Calu3 (cell line): ENCODE measurements around the gene XPR1. TPM values are rescaled to one million over a fixed set of nuclear protein-coding genes. Genes with fewer than 3 reads are reported as not detected.

Experiments
- BruUV-seq: library from RNA; stranded (reverse); fragments of 400-500 nt; replicated peaks from 2 replicates; lab custom pipeline; 2021; lab: Mats Ljungman, UMichigan
- CTCF ChIA-PET: fragments of 300-600 bp; sonication (Branson Sonifier 250); formaldehyde crosslinking; loops from one replicate; lab custom pipeline; 2022; ENCODE audit warnings: antibody characterized with exemption; lab: Charles Lee
- DNase-seq: peaks from one replicate; pipeline ENCODE4 v3.0.0; 2022
- H3K27ac Mint-ChIP-seq: one replicate; pipeline ENCODE4 v1.8.0; 2022; ENCODE audit warnings: mixed read lengths; ENCODE audit not compliant: unreplicated experiment
- H3K27me3 Mint-ChIP-seq: one replicate; pipeline ENCODE4 v1.8.0; 2022; ENCODE audit warnings: mixed read lengths; ENCODE audit not compliant: unreplicated experiment
- H3K36me3 Mint-ChIP-seq: one replicate; pipeline ENCODE4 v1.8.0; 2022; ENCODE audit warnings: mild to moderate bottlenecking, moderate library complexity, mixed read lengths; ENCODE audit not compliant: insufficient read depth, unreplicated experiment
- H3K4me1 Mint-ChIP-seq: one replicate; pipeline ENCODE4 v1.8.0; 2022; ENCODE audit warnings: mild to moderate bottlenecking, low read depth, mixed read lengths; ENCODE audit not compliant: unreplicated experiment
- H3K4me3 Mint-ChIP-seq: one replicate; pipeline ENCODE4 v1.8.0; 2022; ENCODE audit warnings: mild to moderate bottlenecking, low read depth, moderate library complexity, mixed read lengths; ENCODE audit not compliant: unreplicated experiment
- H3K9me3 Mint-ChIP-seq: one replicate; pipeline ENCODE4 v1.8.0; 2022; ENCODE audit warnings: low read depth, mixed read lengths; ENCODE audit not compliant: unreplicated experiment
- CTCF ChIP-seq: fragments of 200-600 bp; IDR thresholded peaks from one replicate; pipeline ENCODE4 v1.8.0; 2022; ENCODE audit warnings: antibody characterized with exemption; ENCODE audit not compliant: unreplicated experiment
- intact Hi-C: fragments of 100-400 bp; cut with micrococcal nuclease; formaldehyde crosslinking; loops from one replicate; pipeline ENCODE4 v1.10.0; 2022; ENCODE audit not compliant: unreplicated experiment
- total RNA-seq: library from RNA; stranded (reverse); gene quantifications from 2 replicates; pipeline ENCODE4 v1.2.3, GENCODE V29; 2022

XPR1 gene
- total RNA-seq, 1 experiment from 2014 or later: 44.5 TPM

DNA sequence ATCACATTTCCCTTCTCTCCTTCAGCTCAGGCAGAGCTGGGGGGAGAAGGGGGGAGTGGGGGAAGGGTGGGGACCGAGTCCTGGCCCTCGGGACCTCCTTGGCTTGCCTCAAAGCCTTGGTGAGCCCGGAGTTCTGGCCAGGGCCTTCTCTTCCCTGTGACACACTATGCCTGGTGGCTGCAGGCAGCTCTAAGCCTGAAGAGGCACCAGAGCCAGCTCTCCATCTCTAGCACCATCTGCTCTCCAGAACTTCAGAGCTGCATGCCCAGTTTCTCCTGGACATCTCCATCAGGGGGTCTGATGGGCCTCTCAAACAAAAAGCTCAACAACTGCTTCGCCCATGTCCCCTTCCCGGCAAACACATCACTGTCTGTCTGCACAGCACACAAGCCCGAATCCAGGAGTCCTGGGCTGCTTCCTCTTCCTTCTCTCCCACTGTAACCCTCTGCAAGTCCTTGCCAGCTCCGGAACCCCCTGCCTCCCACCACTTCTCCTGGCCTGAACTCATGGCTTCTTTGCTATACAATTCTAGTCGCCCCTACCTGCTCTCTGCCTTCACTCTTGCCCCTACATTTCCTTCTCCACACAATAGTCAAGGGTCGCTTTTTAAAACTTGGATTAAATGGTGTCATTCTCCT lies 307.4 kb downstream of the XPR1 start:
- peaks cover 30% of the 10 kb centered on the region for H3K27me3 Mint-ChIP-seq
- no peak overlapping the region for H3K27ac Mint-ChIP-seq
- H3K9me3 Mint-ChIP-seq: no peaks in the 10 kb centered on the region
- CTCF ChIA-PET: no interaction called here
- H3K4me1 Mint-ChIP-seq: no peaks in the 10 kb centered on the region
- BruUV-seq: no TSS peak
- H3K4me3 Mint-ChIP-seq: no peak overlapping the region
- no peaks in the 10 kb centered on the region for H3K36me3 Mint-ChIP-seq
- DNase-seq: no peak
- intact Hi-C loops: no loop called here
- no peak for TF ChIP-seq CTCF

- intact Hi-C loops: no loop called here
- H3K27ac Mint-ChIP-seq: no peak overlapping the region
- DNase-seq: no peak
- no peak overlapping the region for H3K4me3 Mint-ChIP-seq
- no TSS peak for BruUV-seq
- CTCF ChIA-PET: no interaction called here
- H3K36me3 Mint-ChIP-seq: no peaks in the 10 kb centered on the region
- H3K27me3 Mint-ChIP-seq: peaks cover 30% of the 10 kb centered on the region
- H3K9me3 Mint-ChIP-seq: no peaks in the 10 kb centered on the region
- TF ChIP-seq CTCF: no peak
- H3K4me1 Mint-ChIP-seq: no peaks in the 10 kb centered on the region
These were observed 307.9 kb downstream of the XPR1 start for GRCh38 chr1:180939711-180940103.

Other genes with a start within 250 kb of the XPR1 start
- gene ACBD6, start 129.4 kb upstream of the XPR1 start, total RNA-seq: 72.7 and 73.6 TPM in 2 replicates
- not detected in 2 replicates for gene OVAAL, start 73.1 kb upstream of the XPR1 start, total RNA-seq